Measurements from ENCODE around the gene MTX1.

GRCh38 chr1:155207806-155208540 lies 522 bp upstream of the MTX1 start, which contains the start of gene THBS3:
- TF ChIP-seq, protein P1, sequence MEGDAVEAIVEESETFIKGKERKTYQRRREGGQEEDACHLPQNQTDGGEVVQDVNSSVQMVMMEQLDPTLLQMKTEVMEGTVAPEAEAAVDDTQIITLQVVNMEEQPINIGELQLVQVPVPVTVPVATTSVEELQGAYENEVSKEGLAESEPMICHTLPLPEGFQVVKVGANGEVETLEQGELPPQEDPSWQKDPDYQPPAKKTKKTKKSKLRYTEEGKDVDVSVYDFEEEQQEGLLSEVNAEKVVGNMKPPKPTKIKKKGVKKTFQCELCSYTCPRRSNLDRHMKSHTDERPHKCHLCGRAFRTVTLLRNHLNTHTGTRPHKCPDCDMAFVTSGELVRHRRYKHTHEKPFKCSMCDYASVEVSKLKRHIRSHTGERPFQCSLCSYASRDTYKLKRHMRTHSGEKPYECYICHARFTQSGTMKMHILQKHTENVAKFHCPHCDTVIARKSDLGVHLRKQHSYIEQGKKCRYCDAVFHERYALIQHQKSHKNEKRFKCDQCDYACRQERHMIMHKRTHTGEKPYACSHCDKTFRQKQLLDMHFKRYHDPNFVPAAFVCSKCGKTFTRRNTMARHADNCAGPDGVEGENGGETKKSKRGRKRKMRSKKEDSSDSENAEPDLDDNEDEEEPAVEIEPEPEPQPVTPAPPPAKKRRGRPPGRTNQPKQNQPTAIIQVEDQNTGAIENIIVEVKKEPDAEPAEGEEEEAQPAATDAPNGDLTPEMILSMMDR (IDR thresholded peaks at IDR 0.05), result no peak
- no peak for TF ChIP-seq POLR2A (IDR thresholded peaks at IDR 0.05)

Measured in adrenal gland (tissue), 5 donors.